WTC11 (cell line): ENCODE data around the gene TMEM154. TPM values are rescaled to one million over a fixed set of nuclear protein-coding genes. Genes with fewer than 3 reads are reported as not detected.

Experiments used
- ATAC-seq: fragments of 200-7000 bp; cut with Tn5 transposase; 2 replicates; pipeline ENCODE4 v1.10.0; 2021; ENCODE audit warnings: mild to moderate bottlenecking, moderate library complexity
- CTCF ChIA-PET: fragments of 300-600 bp; sonication (Branson Sonifier 250); formaldehyde crosslinking; loops from one replicate; lab custom pipeline; 2021; ENCODE audit warnings: antibody characterized with exemption; lab: Charles Lee
- POLR2A ChIA-PET: fragments of 350-600 bp; sonication (Branson Sonifier 250); formaldehyde crosslinking; loops from one replicate; lab custom pipeline; 2021; ENCODE audit warnings: antibody characterized with exemption; lab: Charles Lee
- DNase-seq: peaks from one replicate; pipeline ENCODE4 v3.0.0; 2021; ENCODE audit warnings: low spot score
- H3K27ac Mint-ChIP-seq: 2 replicates; pipeline ENCODE4 v1.8.0; 2021; ENCODE audit warnings: mixed read lengths
- H3K27me3 Mint-ChIP-seq: 2 replicates; pipeline ENCODE4 v1.8.0; 2021; ENCODE audit warnings: low read depth, mild to moderate bottlenecking, moderate library complexity, mixed read lengths
- H3K36me3 Mint-ChIP-seq: 2 replicates; pipeline ENCODE4 v1.8.0; 2021; ENCODE audit warnings: mixed read lengths
- H3K4me1 Mint-ChIP-seq: 2 replicates; pipeline ENCODE4 v1.8.0; 2022; ENCODE audit warnings: mixed read lengths
- H3K4me3 Mint-ChIP-seq: 2 replicates; pipeline ENCODE4 v1.8.0; 2021; ENCODE audit warnings: mild to moderate bottlenecking, moderate library complexity, mixed read lengths
- H3K9me3 Mint-ChIP-seq: 2 replicates; pipeline ENCODE4 v1.8.0; 2021; ENCODE audit warnings: mixed read lengths
- AFF4 ChIP-seq: sonication (generic); formaldehyde crosslinking; IDR thresholded peaks from 2 replicates; pipeline ENCODE4 v1.8.1; 2023; ENCODE audit warnings: mild to moderate bottlenecking, missing genetic modification reagents, borderline replicate concordance
- ARID4B ChIP-seq: sonication (generic); formaldehyde crosslinking; IDR thresholded peaks from 2 replicates; pipeline ENCODE4 v1.8.0; 2023; ENCODE audit warnings: missing genetic modification reagents, mild to moderate bottlenecking, borderline replicate concordance
- ATF2 ChIP-seq: sonication (generic); formaldehyde crosslinking; IDR thresholded peaks from 2 replicates; pipeline ENCODE4 v1.8.1; 2022; ENCODE audit warnings: low read depth, missing genetic modification reagents, borderline replicate concordance
- CREM ChIP-seq: sonication (generic); formaldehyde crosslinking; IDR thresholded peaks from 2 replicates; pipeline ENCODE4 v1.8.1; 2022; ENCODE audit warnings: mild to moderate bottlenecking, missing genetic modification reagents, moderate library complexity
- ERG ChIP-seq: fragments of 250-450 bp; sonication (Bioruptor Pico); IDR thresholded peaks from 2 replicates; pipeline ENCODE4 v1.8.0; 2021; ENCODE audit warnings: mild to moderate bottlenecking
- MAX ChIP-seq: sonication (generic); formaldehyde crosslinking; IDR thresholded peaks from 2 replicates; pipeline ENCODE4 v1.8.0; 2022; ENCODE audit warnings: mild to moderate bottlenecking, missing genetic modification reagents
- NFATC4 ChIP-seq: fragments of 250-450 bp; sonication (Bioruptor Pico); IDR thresholded peaks from 2 replicates; pipeline ENCODE4 v1.9.0; 2021; ENCODE audit warnings: mild to moderate bottlenecking
- NFYB ChIP-seq: sonication (generic); formaldehyde crosslinking; conservative IDR thresholded peaks from 2 replicates; pipeline ENCODE4 v1.8.0; 2022; ENCODE audit warnings: low read depth, missing genetic modification reagents
- NR2C2 ChIP-seq: sonication (generic); formaldehyde crosslinking; IDR thresholded peaks from 2 replicates; pipeline ENCODE4 v1.8.0; 2022; ENCODE audit warnings: mild to moderate bottlenecking, missing genetic modification reagents
- PREB ChIP-seq: sonication (generic); formaldehyde crosslinking; IDR thresholded peaks from 2 replicates; pipeline ENCODE4 v1.8.1; 2022; ENCODE audit warnings: mild to moderate bottlenecking, missing genetic modification reagents, moderate library complexity, borderline replicate concordance
- PRRX2 ChIP-seq: fragments of 250-450 bp; sonication (Bioruptor Pico); IDR thresholded peaks from 2 replicates; pipeline ENCODE4 v1.8.0; 2021; ENCODE audit warnings: mild to moderate bottlenecking
- SMAD3 ChIP-seq: sonication (generic); formaldehyde crosslinking; IDR thresholded peaks from 2 replicates; pipeline ENCODE4 v1.8.0; 2022; ENCODE audit warnings: missing genetic modification reagents, mild to moderate bottlenecking, borderline replicate concordance
- SOX15 ChIP-seq: fragments of 250-450 bp; sonication (Bioruptor Pico); IDR thresholded peaks from 2 replicates; pipeline ENCODE4 v1.9.0; 2021; ENCODE audit warnings: mild to moderate bottlenecking
- SP1 ChIP-seq: sonication (generic); formaldehyde crosslinking; conservative IDR thresholded peaks from 2 replicates; pipeline ENCODE4 v1.8.1; 2022; ENCODE audit warnings: missing genetic modification reagents
- TCF7 ChIP-seq: sonication (generic); formaldehyde crosslinking; IDR thresholded peaks from 2 replicates; pipeline ENCODE4 v1.8.0; 2022; ENCODE audit warnings: mild to moderate bottlenecking, low read depth, missing genetic modification reagents, moderate library complexity
- TP53 ChIP-seq: sonication (generic); formaldehyde crosslinking; IDR thresholded peaks from 2 replicates; pipeline ENCODE4 v1.8.1; 2023; ENCODE audit warnings: mild to moderate bottlenecking, missing genetic modification reagents
- ZBTB21 ChIP-seq: sonication (generic); formaldehyde crosslinking; IDR thresholded peaks from 2 replicates; pipeline ENCODE4 v1.8.1; 2023; ENCODE audit warnings: mild to moderate bottlenecking, missing genetic modification reagents, borderline replicate concordance
- ZNF232 ChIP-seq: sonication (generic); formaldehyde crosslinking; IDR thresholded peaks from 2 replicates; pipeline ENCODE4 v1.8.0; 2022; ENCODE audit warnings: mild to moderate bottlenecking, missing genetic modification reagents
- total RNA-seq: library from RNA; stranded (reverse); gene quantifications from 3 replicates; pipeline ENCODE4 v1.2.3, GENCODE V29; 2021
- TF ChIP-seq, protein P1 (sequence below): sonication (generic); formaldehyde crosslinking; IDR thresholded peaks from 2 replicates; pipeline ENCODE4 v1.8.1; 2023; ENCODE audit warnings: mild to moderate bottlenecking, missing genetic modification reagents, moderate library complexity
- TF ChIP-seq, protein P2 (sequence below): sonication (generic); formaldehyde crosslinking; IDR thresholded peaks from 2 replicates; pipeline ENCODE4 v1.8.1; 2023; ENCODE audit warnings: mild to moderate bottlenecking, missing genetic modification reagents

Gene TMEM154
- total RNA-seq, 1 experiment from 2014 or later, result 2.1 TPM

DNA sequence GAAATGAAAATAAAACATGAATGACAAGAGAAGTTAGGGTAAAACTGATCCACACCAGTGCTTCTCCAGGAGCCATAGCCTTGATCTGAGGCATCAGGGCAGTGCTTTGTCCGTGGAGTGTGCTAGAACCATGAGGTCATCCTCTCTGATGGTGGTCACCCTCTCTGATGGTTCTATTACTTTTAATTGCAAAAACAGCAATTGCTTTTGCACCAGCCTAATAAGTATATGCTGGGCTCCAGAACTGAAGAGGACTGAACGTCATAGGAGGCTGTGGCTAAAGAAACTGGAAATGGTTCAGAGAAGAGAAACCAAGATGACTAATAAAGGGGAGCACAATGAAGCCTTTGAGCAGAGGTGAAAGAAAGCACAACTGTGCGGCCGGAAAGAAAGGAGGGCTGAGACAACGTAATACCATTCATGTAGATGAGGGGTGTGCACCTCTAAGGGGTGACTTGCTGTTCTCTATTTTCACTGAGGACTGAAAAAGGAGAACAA, 17.0 kb upstream of the TMEM154 start:
- ChIA-PET POLR2A (no interaction called here), CTCF (no interaction called here)
- Mint-ChIP-seq H3K4me3 (no peak overlapping the region), H3K27ac (no peak overlapping the region), H3K4me1 (peaks cover 56% of the 10 kb centered on the region), H3K9me3 (no peaks in the 10 kb centered on the region), H3K36me3 (no peaks in the 10 kb centered on the region), H3K27me3 (no peaks in the 10 kb centered on the region)
- TF ChIP-seq ZBTB21 (CRISPR knock-in tag), result no peak
- no peak for TF ChIP-seq NFATC4 (CRISPR knock-in tag)
- no peak for TF ChIP-seq NR2C2 (CRISPR knock-in tag)
- TF ChIP-seq ERG (CRISPR knock-in tag), result no peak
- ATAC-seq, result no peak
- no peak for DNase-seq

DNA sequence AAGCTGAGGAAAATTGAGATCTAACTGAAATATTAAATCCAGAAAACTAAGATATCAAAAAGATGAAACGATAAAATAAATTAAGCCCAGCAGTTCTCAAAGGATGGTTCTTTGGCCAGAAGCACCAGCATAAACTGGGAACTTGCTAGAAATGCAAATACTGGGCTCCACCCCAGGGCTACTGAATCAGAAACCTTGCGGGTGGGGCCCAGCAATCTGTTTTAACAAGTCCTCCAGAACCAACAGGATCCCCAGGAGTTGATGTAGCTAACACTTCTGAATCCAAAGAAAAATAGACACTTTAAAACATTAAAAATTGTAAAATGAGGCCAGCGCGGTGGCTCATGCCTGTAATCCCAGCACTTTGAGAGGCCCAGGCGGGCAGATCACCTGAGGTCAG, 14.1 kb upstream of the TMEM154 start:
- Mint-ChIP-seq H3K9me3 (no peaks in the 10 kb centered on the region), H3K27me3 (no peaks in the 10 kb centered on the region), H3K4me1 (peaks cover 49% of the 10 kb centered on the region), H3K36me3 (no peaks in the 10 kb centered on the region), H3K4me3 (no peak overlapping the region), H3K27ac (no peak overlapping the region)
- ATAC-seq (no peak), DNase-seq (no peak)
- no peak for TF ChIP-seq AFF4 (CRISPR knock-in tag)
- no peak for TF ChIP-seq SMAD3 (CRISPR knock-in tag)
- no peak for TF ChIP-seq CREM (CRISPR knock-in tag)
- TF ChIP-seq NFYB (CRISPR knock-in tag), result no peak
- TF ChIP-seq TCF7 (CRISPR knock-in tag), result no peak
- no peak for TF ChIP-seq SOX15 (CRISPR knock-in tag)
- TF ChIP-seq ZNF232 (CRISPR knock-in tag), result no peak
- no peak for TF ChIP-seq ARID4B (CRISPR knock-in tag)
- TF ChIP-seq, protein P1, sequence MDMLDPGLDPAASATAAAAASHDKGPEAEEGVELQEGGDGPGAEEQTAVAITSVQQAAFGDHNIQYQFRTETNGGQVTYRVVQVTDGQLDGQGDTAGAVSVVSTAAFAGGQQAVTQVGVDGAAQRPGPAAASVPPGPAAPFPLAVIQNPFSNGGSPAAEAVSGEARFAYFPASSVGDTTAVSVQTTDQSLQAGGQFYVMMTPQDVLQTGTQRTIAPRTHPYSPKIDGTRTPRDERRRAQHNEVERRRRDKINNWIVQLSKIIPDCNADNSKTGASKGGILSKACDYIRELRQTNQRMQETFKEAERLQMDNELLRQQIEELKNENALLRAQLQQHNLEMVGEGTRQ (CRISPR knock-in tag), result no peak
- TF ChIP-seq, protein P2, sequence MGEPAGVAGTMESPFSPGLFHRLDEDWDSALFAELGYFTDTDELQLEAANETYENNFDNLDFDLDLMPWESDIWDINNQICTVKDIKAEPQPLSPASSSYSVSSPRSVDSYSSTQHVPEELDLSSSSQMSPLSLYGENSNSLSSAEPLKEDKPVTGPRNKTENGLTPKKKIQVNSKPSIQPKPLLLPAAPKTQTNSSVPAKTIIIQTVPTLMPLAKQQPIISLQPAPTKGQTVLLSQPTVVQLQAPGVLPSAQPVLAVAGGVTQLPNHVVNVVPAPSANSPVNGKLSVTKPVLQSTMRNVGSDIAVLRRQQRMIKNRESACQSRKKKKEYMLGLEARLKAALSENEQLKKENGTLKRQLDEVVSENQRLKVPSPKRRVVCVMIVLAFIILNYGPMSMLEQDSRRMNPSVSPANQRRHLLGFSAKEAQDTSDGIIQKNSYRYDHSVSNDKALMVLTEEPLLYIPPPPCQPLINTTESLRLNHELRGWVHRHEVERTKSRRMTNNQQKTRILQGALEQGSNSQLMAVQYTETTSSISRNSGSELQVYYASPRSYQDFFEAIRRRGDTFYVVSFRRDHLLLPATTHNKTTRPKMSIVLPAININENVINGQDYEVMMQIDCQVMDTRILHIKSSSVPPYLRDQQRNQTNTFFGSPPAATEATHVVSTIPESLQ, result no peak
- TF ChIP-seq ATF2 (CRISPR knock-in tag), result no peak
- TF ChIP-seq MAX (CRISPR knock-in tag), result no peak
- no peak for TF ChIP-seq PREB (CRISPR knock-in tag)
- no peak for TF ChIP-seq PRRX2 (CRISPR knock-in tag)
- TF ChIP-seq SP1 (CRISPR knock-in tag), result no peak
- no peak for TF ChIP-seq TP53
- ChIA-PET CTCF (interaction anchor here (1.4 kb wide), 1 partner anchor 12 kb away, joined by 4 read pairs; no protein-coding TSS in a partner anchor), POLR2A (no interaction called here)
